OCI-LY3 (cell line): ENCODE results near the gene NUTF2.

ENCODE experiments used
- H2AFZ ChIP-seq: fragments of 200-600, 300-600 bp; shearing (Covaris generic); 2 replicates; pipeline ENCODE4 v1.6.0; 2014; ENCODE audit warnings: antibody characterized with exemption, low read depth, low read length
- H3K27ac ChIP-seq: fragments of 200-600, 300-600 bp; sonication (generic); 2 replicates; pipeline ENCODE4 v1.5.1; 2014; ENCODE audit warnings: mild to moderate bottlenecking, low read length, moderate library complexity, mixed read lengths
- H3K27me3 ChIP-seq: fragments of 200-600, 300-600 bp; sonication (generic); 2 replicates; pipeline ENCODE4 v1.6.1; 2014; ENCODE audit warnings: low read depth, low read length, mixed read lengths
- H3K36me3 ChIP-seq: fragments of 200-600, 300-600 bp; sonication (generic); replicated peaks from 2 replicates; pipeline ENCODE3; 2014; ENCODE audit warnings: low read depth, low read length, mixed read lengths
- H3K4me1 ChIP-seq: fragments of 300-600, 200-600 bp; sonication (generic); 2 replicates; pipeline ENCODE4 v1.6.1; 2014; ENCODE audit warnings: low read length, mixed read lengths
- H3K4me2 ChIP-seq: fragments of 200-600, 300-600 bp; sonication (generic); 2 replicates; pipeline ENCODE4 v1.6.1; 2014; ENCODE audit warnings: low read length, mixed read lengths
- H3K4me3 ChIP-seq: fragments of 300-600, 200-600 bp; sonication (generic); 2 replicates; pipeline ENCODE4 v1.5.1; 2014; ENCODE audit warnings: antibody characterized with exemption, mild to moderate bottlenecking, low read length, moderate library complexity
- H3K79me2 ChIP-seq: fragments of 300-600, 200-600 bp; shearing (Covaris generic); 2 replicates; pipeline ENCODE4 v1.6.1; 2014; ENCODE audit warnings: mild to moderate bottlenecking, low read length, mixed read lengths
- H3K9ac ChIP-seq: fragments of 300-600, 200-600 bp; shearing (Covaris generic); 2 replicates; pipeline ENCODE4 v1.6.0; 2014; ENCODE audit warnings: mild to moderate bottlenecking, low read length, moderate library complexity
- H3K9me3 ChIP-seq: fragments of 200-600, 300-600 bp; shearing (Covaris generic); 2 replicates; pipeline ENCODE4 v1.6.1; 2014; ENCODE audit warnings: low read length, mixed read lengths; ENCODE audit not compliant: insufficient read depth
- H4K20me1 ChIP-seq: fragments of 200-600, 300-600 bp; sonication (generic); 2 replicates; pipeline ENCODE4 v1.6.1; 2016; ENCODE audit warnings: low read length, mixed read lengths; ENCODE audit not compliant: insufficient read depth
- CTCF ChIP-seq: fragments of 200-600, 300-600 bp; sonication (generic); IDR thresholded peaks from 2 replicates; pipeline ENCODE4 v1.5.1; 2014; ENCODE audit warnings: antibody characterized with exemption, low read length, low read depth
- EZH2phosphoT487 ChIP-seq: fragments of 200-600 bp; shearing (Covaris generic); IDR thresholded peaks from 2 replicates; pipeline ENCODE4 v1.6.1; 2018; ENCODE audit warnings: antibody characterized with exemption, mixed run types, low read depth

NUTF2 gene

DNA sequence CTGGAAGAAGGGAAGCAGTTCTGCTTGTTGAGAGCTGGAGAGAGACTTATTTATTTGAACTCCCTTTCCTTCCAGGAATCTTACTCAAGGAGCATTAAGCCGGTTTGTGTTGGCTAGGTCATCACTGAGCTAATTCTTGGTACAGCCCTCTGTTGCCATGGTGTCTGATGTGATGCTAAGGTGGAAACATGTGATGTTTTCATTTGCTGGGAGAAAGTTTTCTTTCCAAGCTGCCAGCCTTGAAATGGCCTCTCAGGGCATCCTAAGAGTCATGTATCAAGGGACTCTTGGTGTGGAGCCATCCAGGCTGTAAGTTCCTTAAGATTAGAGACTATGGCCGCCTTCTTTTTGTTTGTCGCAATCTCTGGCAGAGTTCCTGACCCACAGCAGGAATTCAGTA is 50.5 kb downstream of the NUTF2 start:
- Histone ChIP-seq H3K4me2 (no peak overlapping the region), H2AFZ (no peak overlapping the region), H3K79me2 (peaks cover 65% of the 10 kb centered on the region), H3K4me3 (no peak overlapping the region), H3K9me3 (no peaks in the 10 kb centered on the region), H3K36me3 (no peaks in the 10 kb centered on the region), H3K27ac (no peak overlapping the region), H3K9ac (no peak overlapping the region), H3K4me1 (peaks cover 13% of the 10 kb centered on the region), H4K20me1 (0 out of 2 replicates have a peak, but pooled peaks cover 3% of the 10 kb centered on the region), H3K27me3 (no peaks in the 10 kb centered on the region)
- no peak for TF ChIP-seq CTCF
- TF ChIP-seq EZH2phosphoT487 = no peak

GRCh38 chr16:67901734-67902133 is 55.0 kb downstream of the NUTF2 start:
- no peak overlapping the region for H3K27ac ChIP-seq
- H3K27me3 ChIP-seq = no peaks in the 10 kb centered on the region
- no peaks in the 10 kb centered on the region for H3K9me3 ChIP-seq
- peaks cover 32% of the 10 kb centered on the region for H3K79me2 ChIP-seq
- no peaks in the 10 kb centered on the region for H3K36me3 ChIP-seq
- no peak overlapping the region for H3K9ac ChIP-seq
- no peak for TF ChIP-seq EZH2phosphoT487
- TF ChIP-seq CTCF = no peak
- no peak overlapping the region for H3K4me2 ChIP-seq
- H4K20me1 ChIP-seq = 0 out of 2 replicates have a peak, but pooled peaks cover 3% of the 10 kb centered on the region
- H3K4me3 ChIP-seq = no peak overlapping the region
- no peak overlapping the region for H2AFZ ChIP-seq
- H3K4me1 ChIP-seq = no peaks in the 10 kb centered on the region

GRCh38 chr16:67902831-67903230 is 56.1 kb downstream of the NUTF2 start:
- Histone ChIP-seq H2AFZ (no peak overlapping the region), H3K36me3 (no peaks in the 10 kb centered on the region), H3K4me3 (no peak overlapping the region), H3K4me2 (no peak overlapping the region), H3K27ac (no peak overlapping the region), H3K79me2 (peaks cover 22% of the 10 kb centered on the region), H3K4me1 (no peaks in the 10 kb centered on the region), H3K27me3 (no peaks in the 10 kb centered on the region), H3K9me3 (no peaks in the 10 kb centered on the region), H3K9ac (no peak overlapping the region), H4K20me1 (0 out of 2 replicates have a peak, but pooled peaks cover 3% of the 10 kb centered on the region)
- no peak for TF ChIP-seq EZH2phosphoT487
- no peak for TF ChIP-seq CTCF

DNA sequence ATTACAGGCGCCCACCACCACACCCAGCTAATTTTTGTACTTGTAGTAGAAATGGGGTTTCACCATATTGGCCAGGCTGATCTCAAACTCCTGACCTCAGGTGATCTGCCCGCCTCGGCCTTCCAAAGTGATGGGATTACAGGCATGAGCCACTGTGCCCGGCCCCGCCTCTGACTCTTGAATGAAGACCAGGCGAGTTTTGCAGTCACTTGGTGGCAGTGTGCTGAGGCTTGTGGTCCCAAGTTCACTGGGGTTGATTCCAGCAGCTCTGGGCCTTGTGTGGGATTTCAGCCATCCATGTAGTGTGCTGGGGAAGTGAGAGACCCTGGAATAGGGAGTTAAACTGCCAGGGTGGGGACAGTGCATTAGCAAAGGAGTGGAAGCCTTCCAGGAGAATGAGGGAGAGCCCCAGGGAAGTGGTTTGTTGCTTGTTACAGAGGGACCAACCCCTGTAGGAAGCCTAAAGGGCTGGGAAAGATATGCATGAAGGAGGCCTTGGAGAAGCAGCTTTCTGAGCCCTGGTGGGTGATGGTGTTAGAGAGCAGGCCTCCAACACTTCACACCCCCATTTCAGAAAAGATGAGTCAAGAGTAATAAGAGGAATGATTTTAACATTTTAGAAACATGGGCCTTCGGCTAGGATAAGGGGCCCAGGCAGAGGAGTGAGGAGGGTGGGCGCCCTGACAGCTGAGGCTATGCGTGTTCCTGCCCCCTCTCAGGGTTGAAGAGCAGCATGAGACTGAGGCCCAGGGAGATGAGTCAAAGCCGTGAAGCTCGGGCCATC is 60.9 kb downstream of the NUTF2 start:
- no peaks in the 10 kb centered on the region for H4K20me1 ChIP-seq
- TF ChIP-seq EZH2phosphoT487 (no peak), CTCF (no peak)
- no peaks in the 10 kb centered on the region for H3K79me2 ChIP-seq
- H3K27ac ChIP-seq = no peak overlapping the region
- no peaks in the 10 kb centered on the region for H3K9me3 ChIP-seq
- H3K4me2 ChIP-seq = no peak overlapping the region
- no peaks in the 10 kb centered on the region for H3K27me3 ChIP-seq
- peaks cover 7% of the 10 kb centered on the region for H3K4me1 ChIP-seq
- H3K9ac ChIP-seq = no peak overlapping the region
- H3K36me3 ChIP-seq = peaks cover 5% of the 10 kb centered on the region
- H3K4me3 ChIP-seq = no peak overlapping the region
- no peak overlapping the region for H2AFZ ChIP-seq
